Measurements from ENCODE around the gene TRPC3.

TRPC3 gene

DNA sequence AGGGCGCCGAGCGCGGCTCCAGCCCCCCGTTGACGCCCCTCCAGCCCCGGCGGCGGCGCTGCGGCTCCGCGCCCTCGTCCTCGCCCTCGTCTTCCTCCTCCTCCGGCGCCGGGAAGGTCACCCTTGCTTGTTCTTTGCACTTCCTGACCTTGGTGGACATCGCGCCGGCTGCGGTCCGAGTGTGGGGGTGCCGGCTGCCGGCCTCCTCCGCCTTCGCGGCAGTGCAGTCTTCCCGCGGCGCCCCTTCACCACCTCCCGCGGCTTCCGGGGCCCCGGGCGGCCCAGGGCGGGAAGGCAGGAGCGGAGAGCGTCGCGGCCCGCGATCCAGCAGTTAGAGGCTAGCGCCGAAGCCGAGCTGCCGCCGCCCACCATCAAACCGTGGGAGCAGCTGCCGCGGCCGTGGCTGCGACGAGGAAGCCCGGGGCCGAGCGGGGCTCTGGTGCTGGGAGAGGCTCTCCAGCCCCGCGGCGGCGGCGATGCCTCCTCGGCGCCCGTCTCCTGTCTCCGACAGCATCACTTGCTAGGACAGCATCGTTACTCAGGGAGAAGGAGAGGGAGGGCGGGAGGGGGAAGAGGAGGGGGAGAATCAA is at the start of gene TRPC3:
TSS of gene TRPC3 (minus strand) at position 540 of the 590 bp plus-strand sequence. CDS start at position 160, 380 bp downstream.
- DNase-seq (ENCODE audit: low read depth), result peak; percentile 9

DNA sequence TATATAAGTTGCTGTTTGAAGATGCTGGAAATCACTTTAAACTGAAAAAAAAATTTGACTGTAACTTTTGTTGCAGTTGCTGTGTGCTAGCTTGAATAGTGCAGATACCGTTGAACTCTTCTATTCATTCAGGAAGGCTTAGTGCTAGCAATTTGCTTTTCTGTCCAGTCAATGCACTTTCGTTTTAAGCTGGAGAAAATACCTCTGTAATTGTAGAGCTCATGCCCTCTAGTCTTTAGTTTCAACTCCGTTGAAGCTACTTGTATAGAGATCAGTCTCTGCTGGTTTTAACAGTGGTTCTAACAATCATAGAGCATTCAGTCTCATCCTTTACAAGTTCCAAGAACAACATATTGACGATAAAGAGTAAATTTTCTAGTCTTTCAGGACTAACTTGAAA is 49.0 kb upstream of the TRPC3 start:
- no peak for DNase-seq (ENCODE audit: low read depth)

GRCh38 chr4:121998024-121998423 is 46.2 kb upstream of the TRPC3 start:
- no peak for DNase-seq (ENCODE audit: low read depth)

DNA sequence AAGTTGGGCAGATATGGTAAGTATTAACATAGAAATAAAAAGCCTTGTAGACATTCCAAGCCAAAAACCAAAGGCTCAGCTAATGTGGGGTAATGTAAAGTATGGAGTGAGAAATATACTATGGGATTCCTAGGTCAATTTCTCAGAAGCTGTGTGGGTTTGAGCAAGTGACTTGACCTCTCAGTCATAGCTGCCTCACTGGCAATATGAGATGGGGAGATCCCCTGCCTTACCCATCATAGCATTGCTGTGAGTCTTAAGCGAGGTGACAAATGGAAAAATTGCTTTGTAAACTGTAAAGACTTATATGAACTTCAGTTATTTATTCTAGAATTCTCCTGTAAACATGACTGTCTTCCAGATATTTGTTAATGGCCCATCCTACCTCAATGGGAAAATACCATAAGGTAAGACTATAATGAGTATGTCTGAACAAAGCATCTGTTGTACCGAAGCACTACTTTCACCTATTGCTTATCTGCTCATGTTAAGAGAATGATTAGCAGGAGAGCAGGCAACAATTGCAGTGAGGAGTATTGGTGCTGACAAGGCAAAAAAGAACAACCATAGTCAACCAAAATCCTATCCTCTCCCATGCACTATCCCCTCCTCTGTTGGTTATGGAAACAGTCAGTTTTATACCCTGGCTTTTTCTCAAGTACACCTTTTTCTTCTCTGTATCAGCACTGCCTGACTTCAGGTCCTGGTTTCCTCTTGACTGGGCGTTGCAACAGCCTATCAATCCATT is 44.1 kb upstream of the TRPC3 start:
- no peak for DNase-seq (ENCODE audit: low read depth)

- DNase-seq (ENCODE audit: low read depth), result no peak
Observed at GRCh38 chr4:121991968-121992367, 40.1 kb upstream of the TRPC3 start.

- no peak for DNase-seq (ENCODE audit: low read depth)
Observed at GRCh38 chr4:121990489-121990888, 38.6 kb upstream of the TRPC3 start.

GRCh38 chr4:121989715-121990114 is 37.9 kb upstream of the TRPC3 start:
- DNase-seq (ENCODE audit: low read depth), result no peak

DNA sequence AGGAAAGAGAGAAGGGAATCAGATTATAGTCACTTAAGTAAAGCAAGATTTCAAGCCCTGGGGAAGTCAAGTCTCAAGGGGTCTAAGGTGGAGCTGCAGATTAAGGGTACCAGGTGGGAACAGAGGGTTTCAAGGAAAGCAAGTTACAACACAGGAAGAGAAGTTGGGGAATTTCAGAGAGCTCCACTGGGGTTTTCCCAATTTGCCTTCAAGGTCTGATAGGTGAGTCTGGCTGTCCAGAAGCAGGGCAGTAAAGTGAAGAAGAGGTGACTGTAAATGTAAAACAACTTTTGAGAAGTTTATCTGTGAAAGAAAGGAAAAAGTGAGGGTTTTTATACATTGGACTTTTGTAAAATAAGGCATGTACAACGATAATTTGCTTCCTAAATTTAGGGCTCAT is 37.1 kb upstream of the TRPC3 start:
- no peak for DNase-seq (ENCODE audit: low read depth)

DNA sequence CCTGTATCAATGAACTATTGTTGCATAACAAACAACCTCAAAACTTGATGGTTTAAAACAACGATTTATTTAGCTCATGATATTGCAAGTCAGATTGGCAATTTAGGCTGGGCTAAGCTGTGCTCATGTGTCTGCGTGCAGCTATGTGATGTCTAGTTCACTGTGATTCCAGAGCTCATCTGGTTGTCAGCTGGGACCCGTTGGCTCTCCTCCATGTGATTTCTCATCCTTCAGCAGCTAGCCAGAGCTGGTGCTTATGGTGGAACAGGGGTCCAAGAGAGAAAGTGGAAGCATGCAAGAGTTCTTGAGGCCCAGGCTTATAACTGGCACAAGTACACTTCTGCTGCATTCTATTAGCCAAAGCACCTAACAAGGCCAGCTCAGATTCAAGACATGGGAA is 28.8 kb upstream of the TRPC3 start:
- no peak for DNase-seq (ENCODE audit: low read depth)

- no peak for DNase-seq (ENCODE audit: low read depth)
Observed at GRCh38 chr4:121978172-121978516, 26.3 kb upstream of the TRPC3 start.

- DNase-seq (ENCODE audit: low read depth), result no peak
Observed at GRCh38 chr4:121977251-121978171, 25.7 kb upstream of the TRPC3 start.

DNA sequence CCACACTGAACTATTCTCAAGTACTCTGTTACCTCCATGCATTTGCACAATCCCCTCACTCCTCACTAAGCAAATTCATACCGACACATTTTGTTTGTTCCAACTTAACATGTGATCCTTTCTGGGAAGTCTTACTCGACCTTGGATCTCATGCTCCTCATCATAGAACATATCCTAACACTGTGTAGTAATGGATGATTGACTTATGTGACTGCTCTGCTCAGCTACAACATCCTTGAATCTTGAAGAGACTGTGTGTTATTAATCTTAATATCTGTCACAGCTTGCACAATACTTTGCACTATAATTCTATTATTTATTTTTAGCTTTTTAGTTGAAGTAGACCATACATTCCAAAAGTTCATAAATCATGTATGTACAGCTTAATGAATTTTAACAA is 23.9 kb upstream of the TRPC3 start:
- DNase-seq (ENCODE audit: low read depth), result no peak

GRCh38 chr4:121973816-121974215 is 22.0 kb upstream of the TRPC3 start:
- no peak for DNase-seq (ENCODE audit: low read depth)

DNA sequence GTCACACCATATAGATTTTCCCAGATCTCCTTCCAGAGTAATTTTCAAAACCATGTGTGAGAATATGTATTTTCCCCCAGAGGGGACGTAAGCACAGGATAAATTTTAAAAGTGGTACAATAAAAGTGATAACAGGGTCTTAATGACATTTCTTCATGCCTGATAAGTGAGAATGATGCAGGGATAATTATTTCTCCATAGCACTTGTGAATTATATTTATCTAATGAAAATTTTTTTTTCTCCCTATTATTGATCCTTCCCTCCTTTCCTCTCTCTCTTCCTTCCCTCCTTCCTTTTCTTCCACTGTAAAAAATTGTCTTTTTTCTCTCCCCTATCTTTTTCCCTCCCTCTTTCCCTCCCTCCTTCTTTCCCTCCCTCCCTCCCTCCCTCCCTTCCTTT is 17.0 kb upstream of the TRPC3 start:
- no peak for DNase-seq (ENCODE audit: low read depth)

DNA sequence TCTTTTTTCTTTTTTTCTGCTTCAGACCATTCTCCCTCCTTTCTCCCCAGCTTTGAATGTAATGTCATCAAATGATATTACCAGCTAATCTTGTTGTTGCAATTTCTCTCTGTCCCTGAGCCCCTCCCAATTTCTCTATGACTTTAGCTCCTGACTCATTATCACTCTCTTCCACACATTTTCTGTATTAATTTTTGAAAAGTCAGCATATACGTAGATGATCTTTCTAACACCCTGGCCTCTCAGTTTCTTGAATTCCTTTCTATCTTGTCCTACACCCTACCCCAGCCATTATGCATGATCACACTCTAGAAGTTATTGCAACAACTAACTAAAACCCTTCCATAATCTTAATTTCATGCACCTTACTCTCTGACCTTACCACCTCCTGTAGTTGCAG is 13.1 kb upstream of the TRPC3 start:
- no peak for DNase-seq (ENCODE audit: low read depth)

DNA sequence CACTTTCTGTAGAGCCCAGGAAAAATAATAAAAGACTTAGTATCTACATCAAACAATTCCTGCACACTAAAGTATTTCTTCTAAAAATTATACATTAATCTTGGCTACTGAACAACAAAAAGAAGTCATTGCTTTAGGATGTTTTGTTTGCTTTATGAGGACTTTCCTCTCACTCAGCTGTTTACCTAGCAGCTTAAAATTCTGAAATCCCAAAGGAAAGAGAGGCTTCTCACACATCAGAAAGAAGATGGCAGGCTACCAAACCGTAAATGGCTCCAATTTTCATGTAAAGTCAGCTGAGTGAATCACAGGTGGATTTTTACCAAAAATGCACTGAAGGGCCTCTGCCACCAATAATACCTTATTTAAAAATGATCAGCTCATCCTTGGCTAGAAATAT is 9.0 kb upstream of the TRPC3 start:
- DNase-seq (ENCODE audit: low read depth), result no peak

DNA sequence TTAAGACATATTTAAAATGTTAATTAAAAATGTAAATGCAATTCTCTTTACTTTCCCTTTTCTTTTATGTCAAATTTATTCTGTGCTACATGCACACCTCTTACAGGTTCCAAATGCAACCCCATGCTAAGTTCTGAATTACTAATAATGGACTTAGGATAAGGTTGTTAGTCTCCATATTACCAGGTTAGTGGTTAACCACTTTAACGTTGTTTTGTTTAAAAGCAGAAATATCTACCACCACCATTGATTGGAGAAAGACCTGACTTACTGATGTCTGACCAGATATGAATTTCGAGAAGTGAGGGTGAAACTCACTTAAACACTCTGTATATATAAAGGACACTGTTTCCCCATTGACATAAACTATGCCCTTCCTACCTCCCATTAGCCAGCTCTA is 6.9 kb upstream of the TRPC3 start:
- DNase-seq (ENCODE audit: low read depth), result no peak

- DNase-seq (ENCODE audit: low read depth), result no peak
Observed at GRCh38 chr4:121957266-121957665, 5.4 kb upstream of the TRPC3 start.

- DNase-seq (ENCODE audit: low read depth), result no peak
Observed at GRCh38 chr4:121953860-121954259, 2.0 kb upstream of the TRPC3 start.

DNA sequence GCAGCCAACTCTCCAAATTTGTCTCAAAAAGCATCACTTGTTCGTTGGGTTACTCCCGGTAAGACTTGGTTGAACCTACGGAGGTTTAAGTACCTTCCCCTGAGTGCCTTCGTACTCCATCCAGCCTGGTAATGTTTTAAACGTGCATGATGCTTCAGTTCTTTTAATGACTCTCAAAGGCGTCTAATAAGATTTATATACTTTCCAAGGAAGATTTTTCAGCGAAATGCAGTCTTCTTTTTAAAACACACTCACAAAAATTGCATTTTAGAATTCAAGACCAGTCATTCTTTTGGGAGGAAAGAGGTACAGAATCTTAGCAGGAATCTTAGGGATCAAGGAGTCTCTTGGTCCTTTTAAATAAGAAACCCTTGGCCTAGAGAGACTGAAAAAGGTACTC is 430 bp upstream of the TRPC3 start:
- DNase-seq (ENCODE audit: low read depth), result no peak

DNA sequence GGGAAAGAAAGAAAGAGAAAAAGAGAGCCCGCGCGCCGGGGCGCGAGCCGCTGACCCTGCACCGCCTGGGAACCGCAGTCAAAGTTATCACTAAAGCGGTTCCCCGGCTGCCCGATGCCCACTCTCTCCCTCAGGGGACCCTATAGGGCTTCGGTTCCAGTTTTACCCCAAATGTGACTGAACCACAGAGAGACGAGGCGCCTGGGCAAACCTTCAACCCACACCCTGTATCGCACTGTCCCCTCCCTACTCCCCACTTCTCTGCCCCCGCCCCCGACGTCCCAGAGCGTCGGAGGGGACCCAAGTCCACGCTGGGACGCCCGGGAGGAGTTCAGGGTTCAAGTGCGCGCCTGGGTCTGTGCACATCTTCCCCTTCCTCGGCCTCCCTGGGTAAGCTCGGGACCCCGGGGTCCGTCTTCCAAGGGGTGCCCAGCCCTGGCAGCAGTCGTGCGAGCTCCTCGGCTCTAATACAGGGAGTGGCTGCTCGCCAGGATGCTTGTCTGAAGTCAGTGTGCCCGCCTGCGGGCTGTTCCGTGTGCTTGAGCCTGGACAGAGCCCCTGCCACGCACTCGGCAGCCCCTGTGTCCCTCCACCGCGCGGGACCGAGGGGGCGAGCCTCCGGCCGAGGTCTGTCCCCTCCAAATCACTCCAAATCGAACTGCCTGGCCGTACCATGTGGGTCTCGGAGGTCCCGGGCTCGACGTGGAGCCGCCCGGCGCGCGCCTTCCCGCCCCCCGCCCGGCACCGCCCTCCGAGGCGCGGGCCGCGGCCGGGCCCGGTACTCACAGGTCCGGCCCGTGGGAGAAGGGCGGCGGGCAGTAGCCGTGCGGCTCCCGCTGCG is 960 bp downstream of the TRPC3 start:
- DNase-seq (ENCODE audit: low read depth), result no peak

DNA sequence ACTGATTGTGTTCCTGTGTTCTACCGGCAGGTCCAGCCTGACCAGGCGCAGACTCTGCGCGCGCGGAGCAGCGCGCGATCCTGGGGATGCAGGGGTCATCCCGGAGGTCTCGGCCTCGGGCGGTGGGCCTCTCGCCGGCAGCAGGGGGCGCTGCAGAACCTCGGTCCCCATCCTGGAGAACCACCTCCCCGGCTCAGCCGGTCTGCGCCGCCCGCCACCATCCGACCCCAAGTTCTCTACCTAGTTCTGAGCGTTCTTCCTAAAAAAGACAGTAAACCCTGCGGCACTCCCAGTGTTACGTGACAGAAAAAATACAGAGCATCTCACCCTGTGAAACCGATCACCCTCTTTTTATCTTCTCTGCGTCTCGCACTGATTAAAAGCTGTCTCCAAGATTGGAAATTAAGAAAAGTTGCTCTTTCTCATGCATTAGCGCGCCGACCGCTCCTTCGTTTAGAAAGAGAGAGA is 1.6 kb downstream of the TRPC3 start:
- DNase-seq (ENCODE audit: low read depth), result peak; percentile 67

All from activated T-helper 1 cell treated with Interleukin-2 at 50 U/mL for 16 hours (primary cell).